ENCODE results near the gene DNM1. TPM values are rescaled to one million over a fixed set of nuclear protein-coding genes. Genes with fewer than 3 reads are reported as not detected.

Gene DNM1
- total and polyA plus RNA-seq, 4 donors, result 0.29 to 5.9 (median 1.1) TPM

GRCh38 chr9:128231638-128232527 is 28.7 kb downstream of the DNM1 start:
- TF ChIP-seq, protein P1, sequence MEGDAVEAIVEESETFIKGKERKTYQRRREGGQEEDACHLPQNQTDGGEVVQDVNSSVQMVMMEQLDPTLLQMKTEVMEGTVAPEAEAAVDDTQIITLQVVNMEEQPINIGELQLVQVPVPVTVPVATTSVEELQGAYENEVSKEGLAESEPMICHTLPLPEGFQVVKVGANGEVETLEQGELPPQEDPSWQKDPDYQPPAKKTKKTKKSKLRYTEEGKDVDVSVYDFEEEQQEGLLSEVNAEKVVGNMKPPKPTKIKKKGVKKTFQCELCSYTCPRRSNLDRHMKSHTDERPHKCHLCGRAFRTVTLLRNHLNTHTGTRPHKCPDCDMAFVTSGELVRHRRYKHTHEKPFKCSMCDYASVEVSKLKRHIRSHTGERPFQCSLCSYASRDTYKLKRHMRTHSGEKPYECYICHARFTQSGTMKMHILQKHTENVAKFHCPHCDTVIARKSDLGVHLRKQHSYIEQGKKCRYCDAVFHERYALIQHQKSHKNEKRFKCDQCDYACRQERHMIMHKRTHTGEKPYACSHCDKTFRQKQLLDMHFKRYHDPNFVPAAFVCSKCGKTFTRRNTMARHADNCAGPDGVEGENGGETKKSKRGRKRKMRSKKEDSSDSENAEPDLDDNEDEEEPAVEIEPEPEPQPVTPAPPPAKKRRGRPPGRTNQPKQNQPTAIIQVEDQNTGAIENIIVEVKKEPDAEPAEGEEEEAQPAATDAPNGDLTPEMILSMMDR (IDR thresholded peaks at IDR 0.05; ENCODE audit: low read depth, low read length, missing input control), result no peak
- H3K9me3 ChIP-seq (ENCODE audit: control insufficient read depth in 4 of 4, low read length in 3 of 4), result no peaks in the 10 kb centered on the region
- H3K4me3 ChIP-seq (ENCODE audit: low read depth in 1 of 3, low read length in 3 of 3), result no peak overlapping the region
- H3K9ac ChIP-seq (ENCODE audit: low read depth in 1 of 2, low read length in 2 of 2), result no peak overlapping the region
- no peak for DNase-seq (ENCODE audit: low spot score)
- WGBS, result 82% methylated on average over 16 of the region's 16 CpGs
- no peak overlapping the region for H3K27ac ChIP-seq (ENCODE audit: low read depth in 1 of 2, low read length in 2 of 2)
- H3K27me3 ChIP-seq (ENCODE audit: control insufficient read depth in 4 of 4, insufficient read depth in 4 of 4, low read length in 3 of 4), result no peaks in the 10 kb centered on the region
- no peaks in the 10 kb centered on the region for H3K36me3 ChIP-seq (ENCODE audit: control insufficient read depth in 4 of 4, insufficient read depth in 3 of 4, low read depth in 1 of 4, low read length in 3 of 4)
- H3K4me1 ChIP-seq (ENCODE audit: control insufficient read depth in 4 of 4, insufficient read depth in 4 of 4, low read length in 3 of 4), result no peaks in the 10 kb centered on the region

DNA sequence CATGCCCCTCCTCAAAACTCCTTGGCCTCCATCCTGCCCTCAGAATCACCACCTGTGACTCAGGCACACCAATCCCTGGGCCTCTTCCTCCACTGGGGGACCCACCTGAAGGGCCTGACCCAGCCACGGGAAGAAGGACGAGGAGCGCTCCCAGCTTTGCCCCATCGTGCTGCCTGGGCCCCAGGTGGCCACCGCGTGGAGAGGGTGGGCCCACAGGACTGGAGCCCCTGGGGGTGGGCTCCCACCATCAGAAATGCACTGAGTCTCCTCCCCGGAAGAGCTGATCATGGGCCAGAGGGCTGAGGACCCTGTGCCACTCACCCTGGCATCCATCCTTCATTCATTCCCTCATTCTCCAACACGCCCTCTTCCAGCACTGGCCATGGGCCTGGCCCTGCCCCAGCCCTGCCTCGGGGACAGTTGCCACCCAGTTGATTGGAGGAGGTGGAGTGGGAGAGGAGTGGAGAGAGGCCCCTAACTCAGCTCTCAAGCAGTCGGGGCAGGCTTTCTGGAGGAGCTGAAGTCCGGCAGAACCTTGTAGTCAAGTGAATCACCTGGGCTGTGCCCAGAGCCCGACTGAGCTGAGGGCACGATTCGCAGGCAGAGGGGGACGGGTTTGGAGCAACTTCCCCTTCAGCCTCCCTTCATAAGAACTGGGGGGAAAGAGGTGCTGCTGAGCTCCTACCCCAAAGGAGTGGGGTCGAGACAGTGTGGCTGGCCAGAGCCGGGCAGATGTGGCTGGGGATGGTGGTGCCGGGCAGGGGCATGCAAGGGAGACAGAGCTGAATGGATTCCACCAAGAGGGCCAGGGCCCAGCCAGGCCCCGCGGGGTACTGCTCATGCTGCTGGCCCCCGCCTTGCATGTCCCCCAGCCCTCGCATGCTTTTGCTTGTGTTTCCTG is 29.6 kb downstream of the DNM1 start:
- H3K36me3 ChIP-seq (ENCODE audit: control insufficient read depth in 4 of 4, insufficient read depth in 3 of 4, low read depth in 1 of 4, low read length in 3 of 4), result no peaks in the 10 kb centered on the region
- no peaks in the 10 kb centered on the region for H3K4me1 ChIP-seq (ENCODE audit: control insufficient read depth in 4 of 4, insufficient read depth in 4 of 4, low read length in 3 of 4)
- H3K9ac ChIP-seq (ENCODE audit: low read depth in 1 of 2, low read length in 2 of 2), result no peak overlapping the region
- no peak overlapping the region for H3K4me3 ChIP-seq (ENCODE audit: low read depth in 1 of 3, low read length in 3 of 3)
- no peaks in the 10 kb centered on the region for H3K27me3 ChIP-seq (ENCODE audit: control insufficient read depth in 4 of 4, insufficient read depth in 4 of 4, low read length in 3 of 4)
- DNase-seq (ENCODE audit: low spot score), result no peak
- H3K9me3 ChIP-seq (ENCODE audit: control insufficient read depth in 4 of 4, low read length in 3 of 4), result no peaks in the 10 kb centered on the region
- no peak overlapping the region for H3K27ac ChIP-seq (ENCODE audit: low read depth in 1 of 2, low read length in 2 of 2)
- TF ChIP-seq MAX (IDR thresholded peaks at IDR 0.05) (no peak), SP1 (IDR thresholded peaks at IDR 0.05) (no peak), FOXA1 (IDR thresholded peaks at IDR 0.05) (no peak), RXRA (IDR thresholded peaks at IDR 0.05) (no peak), REST (IDR thresholded peaks at IDR 0.05) (no peak), GABPA (IDR thresholded peaks at IDR 0.05 in 1 of 2, conservative IDR thresholded peaks at IDR 0.05 in 1 of 2) (no peak), EGR1 (IDR thresholded peaks at IDR 0.05; ENCODE audit: low read depth in 2 of 2) (no peak)
- TF ChIP-seq, protein P2, sequence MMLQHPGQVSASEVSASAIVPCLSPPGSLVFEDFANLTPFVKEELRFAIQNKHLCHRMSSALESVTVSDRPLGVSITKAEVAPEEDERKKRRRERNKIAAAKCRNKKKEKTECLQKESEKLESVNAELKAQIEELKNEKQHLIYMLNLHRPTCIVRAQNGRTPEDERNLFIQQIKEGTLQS (IDR thresholded peaks at IDR 0.05), result no peak
- TF ChIP-seq, protein P1 (IDR thresholded peaks at IDR 0.05; ENCODE audit: low read depth, low read length, missing input control), result no peak
- 89% methylated on average over 22 of the region's 22 CpGs for WGBS

All from liver (tissue), 9 donors.